Colonic mucosa (tissue), 4 donors: ENCODE data around the gene TMEM130. TPM values are rescaled to one million over a fixed set of nuclear protein-coding genes. Genes with fewer than 3 reads are reported as not detected.

Experiments
- DNase-seq: peaks from one replicate; pipeline ENCODE4 v3.0.0-alpha.2; 2020
- H3K27ac ChIP-seq: fragments of 200-600 bp; one replicate; pipeline ENCODE4 v1.8.0; 2021
- H3K27me3 ChIP-seq: fragments of 200-600 bp; one replicate; pipeline ENCODE4 v1.8.0; 2021
- H3K36me3 ChIP-seq: fragments of 200-600 bp; one replicate; pipeline ENCODE4 v1.8.0; 2021
- H3K4me1 ChIP-seq: fragments of 200-600 bp; one replicate; pipeline ENCODE4 v1.8.0; 2021; ENCODE audit warnings: mild to moderate bottlenecking
- H3K4me3 ChIP-seq: fragments of 200-600 bp; one replicate; pipeline ENCODE4 v1.8.0; 2021
- H3K9ac ChIP-seq, 2 donors: one replicate each; pipeline ENCODE4 v1.7.0; 2013; ENCODE audit warnings: control low read depth in 2 of 2, low read depth in 2 of 2, low read length in 2 of 2
- H3K9me3 ChIP-seq: fragments of 200-600 bp; one replicate; pipeline ENCODE4 v1.8.0; 2021
- intact Hi-C: fragments of 100-400 bp; cut with DNase I; formaldehyde crosslinking; loops from one replicate; pipeline ENCODE4 v1.14.1; 2022
- total RNA-seq, 2 donors: library from RNA; stranded (reverse); fragmentation: NEBNext Ultra II Directional in 1 of 2; extraction: Animal tissue kit (Norgen Biotek cat#: 25700) in 1 of 2; gene quantifications; one replicate each; pipeline ENCODE4 v1.2.1, GENCODE V29; 2021
- TF ChIP-seq, protein P1 (sequence below): fragments of 200-600 bp; IDR thresholded peaks from one replicate; pipeline ENCODE4 v1.8.0; 2022; ENCODE audit warnings: antibody characterized with exemption, mild to moderate bottlenecking
- donor health status: healthy.
- donor health status: DM: no; HTN: no; CAD: no.
- donor health status: DM: no; HTN: no; CAD: no.

Gene TMEM130
- total RNA-seq, 2 donors from 2014 or later = 0.12 to 1.5 TPM

GRCh38 chr7:98902523-98902922, 32.7 kb upstream of the TMEM130 start:
- DNase-seq = no peak
- TF ChIP-seq, protein P1, sequence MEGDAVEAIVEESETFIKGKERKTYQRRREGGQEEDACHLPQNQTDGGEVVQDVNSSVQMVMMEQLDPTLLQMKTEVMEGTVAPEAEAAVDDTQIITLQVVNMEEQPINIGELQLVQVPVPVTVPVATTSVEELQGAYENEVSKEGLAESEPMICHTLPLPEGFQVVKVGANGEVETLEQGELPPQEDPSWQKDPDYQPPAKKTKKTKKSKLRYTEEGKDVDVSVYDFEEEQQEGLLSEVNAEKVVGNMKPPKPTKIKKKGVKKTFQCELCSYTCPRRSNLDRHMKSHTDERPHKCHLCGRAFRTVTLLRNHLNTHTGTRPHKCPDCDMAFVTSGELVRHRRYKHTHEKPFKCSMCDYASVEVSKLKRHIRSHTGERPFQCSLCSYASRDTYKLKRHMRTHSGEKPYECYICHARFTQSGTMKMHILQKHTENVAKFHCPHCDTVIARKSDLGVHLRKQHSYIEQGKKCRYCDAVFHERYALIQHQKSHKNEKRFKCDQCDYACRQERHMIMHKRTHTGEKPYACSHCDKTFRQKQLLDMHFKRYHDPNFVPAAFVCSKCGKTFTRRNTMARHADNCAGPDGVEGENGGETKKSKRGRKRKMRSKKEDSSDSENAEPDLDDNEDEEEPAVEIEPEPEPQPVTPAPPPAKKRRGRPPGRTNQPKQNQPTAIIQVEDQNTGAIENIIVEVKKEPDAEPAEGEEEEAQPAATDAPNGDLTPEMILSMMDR = no peak
- peaks cover 36% of the 10 kb centered on the region for H3K36me3 ChIP-seq

DNA sequence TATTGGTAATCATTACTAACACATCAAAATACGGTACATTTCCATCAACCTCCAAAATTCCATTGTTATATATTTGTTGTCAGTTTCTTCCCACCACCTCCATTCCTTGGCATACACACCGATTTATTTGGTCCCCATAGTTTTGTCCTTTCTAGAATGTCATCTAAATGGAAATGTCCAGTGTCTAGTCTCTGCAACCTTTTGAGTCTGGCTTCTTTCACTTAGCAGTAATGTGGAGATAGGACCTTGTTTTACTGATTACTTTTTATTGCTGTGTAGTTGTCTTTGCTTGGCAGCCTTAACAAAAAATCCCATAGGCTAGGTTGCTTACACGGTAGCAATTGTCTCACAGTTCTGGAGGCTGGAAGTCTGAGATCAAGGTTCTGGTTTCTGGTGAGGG, 31.0 kb upstream of the TMEM130 start:
- intact Hi-C loops = loop anchor here (5.0 kb wide), 1 partner anchor 36 kb away; no protein-coding TSS in a partner anchor
- Histone ChIP-seq H3K36me3 (peaks cover 36% of the 10 kb centered on the region), H3K27me3 (no peaks in the 10 kb centered on the region), H3K9ac (no peak overlapping the region), H3K27ac (no peak overlapping the region), H3K9me3 (no peaks in the 10 kb centered on the region), H3K4me3 (no peak overlapping the region), H3K4me1 (no peaks in the 10 kb centered on the region)
- TF ChIP-seq, protein P1 = no peak
- no peak for DNase-seq

More at GRCh38 chr7:98902523-98902922, 32.7 kb upstream of the TMEM130 start:
- intact Hi-C loops = loop anchor here (5.0 kb wide), 1 partner anchor 35 kb away; no protein-coding TSS in a partner anchor
- Histone ChIP-seq H3K4me1 (no peaks in the 10 kb centered on the region), H3K27me3 (no peaks in the 10 kb centered on the region), H3K27ac (no peak overlapping the region), H3K4me3 (no peak overlapping the region), H3K9me3 (no peaks in the 10 kb centered on the region), H3K9ac (no peak overlapping the region)

GRCh38 chr7:98899816-98900215, 30.0 kb upstream of the TMEM130 start:
- TF ChIP-seq, protein P1 = no peak
- H3K9me3 ChIP-seq = no peaks in the 10 kb centered on the region
- no peaks in the 10 kb centered on the region for H3K4me1 ChIP-seq
- no peak overlapping the region for H3K27ac ChIP-seq
- intact Hi-C loops = loop anchor here (5.0 kb wide), 1 partner anchor 37 kb away; no protein-coding TSS in a partner anchor
- DNase-seq = no peak
- peaks cover 30% of the 10 kb centered on the region for H3K36me3 ChIP-seq
- H3K27me3 ChIP-seq = no peaks in the 10 kb centered on the region
- no peak overlapping the region for H3K4me3 ChIP-seq
- H3K9ac ChIP-seq = no peak overlapping the region

DNA sequence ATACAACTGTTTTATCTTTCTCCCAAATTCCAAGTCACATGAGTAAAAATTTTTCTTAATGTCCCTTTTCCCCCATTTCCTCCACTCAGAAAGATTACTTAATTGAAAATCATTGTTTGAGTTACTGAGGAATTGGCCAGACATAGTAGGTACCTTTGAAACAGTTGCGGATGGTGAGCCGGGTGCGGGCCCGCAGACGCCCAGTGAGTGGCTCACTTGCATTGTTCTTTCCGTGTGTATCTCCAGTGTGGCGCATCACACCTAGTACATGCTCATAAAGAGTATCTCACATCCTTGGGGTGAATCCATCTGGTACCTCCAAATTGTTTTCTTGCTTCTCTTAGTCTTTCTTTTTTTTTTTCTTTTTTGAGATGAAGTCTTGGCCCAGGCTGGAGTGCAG, 22.8 kb upstream of the TMEM130 start:
- TF ChIP-seq, protein P1 = no peak

DNA sequence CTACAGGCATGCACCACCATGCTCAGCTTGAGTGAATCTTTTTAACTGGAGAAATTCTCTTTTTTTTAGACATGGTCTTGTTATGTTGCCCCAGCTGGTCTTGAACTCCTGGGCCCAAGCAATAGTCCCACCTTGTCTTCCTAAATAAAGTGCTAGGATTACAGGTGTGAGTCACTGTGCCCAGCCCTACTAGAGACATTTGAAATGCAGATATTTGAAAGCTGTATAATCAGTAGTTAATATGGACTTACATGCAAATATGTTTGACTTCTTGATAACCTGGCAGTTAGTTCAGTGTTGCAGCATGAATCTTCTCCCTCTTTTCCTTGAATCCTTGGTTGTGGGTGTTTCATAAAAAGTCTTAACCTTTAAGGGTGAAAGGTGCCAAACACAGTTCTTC, 17.2 kb upstream of the TMEM130 start:
- no peak for DNase-seq
- no peaks in the 10 kb centered on the region for H3K4me1 ChIP-seq
- intact Hi-C loops = no loop called here
- no peak overlapping the region for H3K4me3 ChIP-seq
- H3K27me3 ChIP-seq = no peaks in the 10 kb centered on the region
- no peak overlapping the region for H3K9ac ChIP-seq
- TF ChIP-seq, protein P1 = no peak
- peaks cover 26% of the 10 kb centered on the region for H3K36me3 ChIP-seq
- H3K27ac ChIP-seq = no peak overlapping the region
- H3K9me3 ChIP-seq = no peaks in the 10 kb centered on the region

More for the DNA sequence above, 22.8 kb upstream of the TMEM130 start:
- Histone ChIP-seq H3K27me3 (no peaks in the 10 kb centered on the region), H3K27ac (no peak overlapping the region), H3K9me3 (no peaks in the 10 kb centered on the region), H3K4me1 (no peaks in the 10 kb centered on the region), H3K4me3 (no peak overlapping the region), H3K9ac (no peak overlapping the region), H3K36me3 (peaks cover 16% of the 10 kb centered on the region)
- no peak for DNase-seq
- intact Hi-C loops = no loop called here
